ENCODE results near the gene SPON2.

GRCh38 chr4:1152290-1152689 is 20.1 kb downstream of the SPON2 start:
- TF ChIP-seq CTCF (IDR thresholded peaks at IDR 0.05): no peak
- no peak for TF ChIP-seq POLR2AphosphoS5 (IDR thresholded peaks at IDR 0.05; ENCODE audit: low read depth, low read length)
- no peak for TF ChIP-seq REST (IDR thresholded peaks at IDR 0.05; ENCODE audit: insufficient read depth in 1 of 2, low read depth in 2 of 2, low read length in 1 of 2)

Data from Panc1 (cell line).